IPS-20b (cell line): Measurements from ENCODE around the gene PTGS1.
"Not testable (repeated sequence)": the region's sequence is repeated elsewhere in the genome, so short reads cannot be mapped to it uniquely, and the experiment has no call there.

Experiments
- H3K27ac ChIP-seq: one replicate; pipeline ENCODE4 v1.5.1; 2013; ENCODE audit warnings: low read length
- H3K27me3 ChIP-seq: 2 replicates; pipeline ENCODE4 v1.6.1; 2013; ENCODE audit warnings: mild to moderate bottlenecking, low read length, inconsistent platforms; ENCODE audit not compliant: insufficient read depth
- H3K36me3 ChIP-seq: 2 replicates; pipeline ENCODE4 v1.6.1; 2013; ENCODE audit warnings: low read depth, mild to moderate bottlenecking, inconsistent platforms, low read length, moderate library complexity; ENCODE audit not compliant: insufficient read depth
- H3K4me1 ChIP-seq: 2 replicates; pipeline ENCODE4 v1.6.1; 2013; ENCODE audit warnings: mild to moderate bottlenecking, control low read depth, inconsistent platforms, low read length, moderate library complexity; ENCODE audit not compliant: insufficient read depth
- H3K4me3 ChIP-seq: 2 replicates; pipeline ENCODE4 v1.5.1; 2013; ENCODE audit warnings: mild to moderate bottlenecking, low read length, inconsistent platforms
- H3K9ac ChIP-seq: 2 replicates; pipeline ENCODE4 v1.6.1; 2013; ENCODE audit warnings: low read depth, mild to moderate bottlenecking, inconsistent platforms, low read length, moderate library complexity
- H3K9me3 ChIP-seq: 2 replicates; pipeline ENCODE4 v1.6.1; 2013; ENCODE audit warnings: mild to moderate bottlenecking, low read depth, low read length, inconsistent platforms; ENCODE audit not compliant: insufficient read depth

The PTGS1 gene

DNA sequence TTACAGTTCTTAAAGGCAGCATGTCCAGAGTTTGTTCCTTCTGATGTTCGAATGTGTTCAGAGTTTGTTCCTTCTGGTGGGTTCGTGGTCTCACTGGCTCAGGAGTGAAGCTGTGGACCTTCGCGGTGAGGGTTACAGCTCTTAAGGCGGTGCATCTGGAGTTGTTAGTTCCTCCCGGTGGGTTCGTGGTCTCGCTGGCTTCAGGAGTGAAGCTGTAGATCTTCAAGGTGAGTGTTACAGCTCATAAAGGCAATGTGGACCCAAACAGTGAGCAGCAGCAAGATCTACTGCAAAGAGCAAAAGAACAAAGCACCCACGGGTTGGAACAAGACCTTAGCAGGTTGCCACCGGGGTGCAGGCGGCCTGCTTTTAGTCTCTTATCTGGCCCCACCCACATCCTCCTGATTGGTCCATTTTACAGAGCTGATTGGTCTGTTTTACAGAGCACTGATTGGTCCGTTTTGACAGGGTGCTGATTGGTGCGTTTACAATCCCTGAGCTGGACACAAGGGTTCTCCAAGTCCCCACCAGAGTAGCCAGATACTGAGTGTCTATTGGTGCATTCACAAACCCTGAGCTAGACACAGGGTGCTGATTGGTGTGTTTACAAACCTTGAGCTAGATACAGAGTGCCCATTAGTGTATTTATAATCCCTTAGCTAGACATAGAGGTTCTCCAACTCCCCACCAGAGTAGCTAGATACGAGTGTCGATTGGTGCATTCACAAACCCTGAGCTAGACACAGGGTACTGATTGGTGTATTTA lies 34.7 kb downstream of the PTGS1 start:
- not testable (repeated sequence) for H3K27ac ChIP-seq, H3K4me1 ChIP-seq, H3K4me3 ChIP-seq, H3K9ac ChIP-seq, H3K36me3 ChIP-seq, H3K27me3 ChIP-seq
- H3K9me3 ChIP-seq: peaks cover 23% of the 10 kb centered on the region; the same call in 1 of the 2 replicates

DNA sequence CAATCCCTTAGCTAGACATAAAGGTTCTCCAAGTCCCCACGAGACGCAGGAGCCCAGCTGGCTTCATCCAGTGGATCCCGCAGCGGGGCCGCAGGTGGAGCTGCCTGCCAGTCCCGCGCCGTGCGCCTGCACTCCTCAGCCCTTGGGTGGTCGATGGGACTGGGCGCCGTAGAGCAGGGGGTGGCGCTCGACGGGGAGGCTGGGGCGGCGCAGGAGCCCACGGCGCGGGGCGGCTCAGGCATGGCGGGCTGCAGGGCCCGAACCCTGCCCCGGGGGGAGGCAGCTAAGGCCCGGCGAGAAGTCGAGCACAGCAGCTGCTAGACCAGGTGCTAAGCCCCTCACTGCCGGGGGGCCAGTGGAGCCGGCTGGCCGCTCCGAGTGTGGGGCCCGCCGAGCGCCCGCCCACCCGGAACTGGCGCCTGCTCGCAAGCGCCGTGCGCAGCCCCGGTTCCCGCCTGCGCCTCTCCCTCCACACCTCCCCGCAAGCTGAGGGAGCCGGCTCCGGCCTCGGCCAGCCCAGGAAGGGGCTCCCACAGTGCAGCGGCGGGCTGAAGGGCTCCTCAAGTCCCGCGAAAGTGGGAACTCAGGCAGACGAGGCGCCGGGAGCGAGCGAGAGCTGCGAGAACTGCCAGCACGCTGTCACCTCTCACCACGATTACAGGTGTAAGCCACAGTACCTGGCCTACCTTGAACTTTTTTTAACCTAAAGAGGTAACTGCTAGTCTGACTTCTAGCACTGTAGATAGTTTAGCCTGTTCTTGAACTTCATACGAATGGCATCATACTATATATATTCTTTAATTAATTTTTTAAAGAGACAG lies 35.5 kb downstream of the PTGS1 start:
- Histone ChIP-seq H3K4me3 (no peak overlapping the region), H3K27me3 (no peaks in the 10 kb centered on the region), H3K27ac (no peak overlapping the region), H3K4me1 (no peaks in the 10 kb centered on the region), H3K9me3 (peaks cover 23% of the 10 kb centered on the region; the same call in 1 of the 2 replicates), H3K9ac (no peak overlapping the region), H3K36me3 (no peaks in the 10 kb centered on the region)

DNA sequence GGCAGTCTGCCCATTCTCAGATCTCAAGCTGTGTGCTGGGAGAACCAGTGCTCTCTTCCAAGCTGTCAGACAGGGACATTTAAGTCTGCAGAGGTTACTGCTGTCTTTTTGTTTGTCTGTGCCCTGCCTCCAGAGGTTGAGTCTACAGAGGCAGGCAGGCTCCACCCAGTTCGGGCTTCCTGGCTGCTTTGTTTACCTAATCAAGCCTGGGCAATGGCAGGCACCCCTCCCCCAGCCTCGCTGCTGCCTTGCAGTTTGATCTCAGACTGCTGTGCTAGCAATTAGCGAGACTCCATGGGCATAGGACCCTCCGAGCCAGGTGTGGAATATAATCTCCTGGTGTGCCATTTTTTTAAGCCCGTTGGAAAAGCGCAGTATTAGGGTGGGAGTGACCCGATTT lies 43.3 kb downstream of the PTGS1 start:
- H3K27me3 ChIP-seq, H3K4me3 ChIP-seq, H3K27ac ChIP-seq, H3K9ac ChIP-seq, H3K36me3 ChIP-seq, H3K4me1 ChIP-seq: not testable (repeated sequence)
- peaks cover 40% of the 10 kb centered on the region for H3K9me3 ChIP-seq

DNA sequence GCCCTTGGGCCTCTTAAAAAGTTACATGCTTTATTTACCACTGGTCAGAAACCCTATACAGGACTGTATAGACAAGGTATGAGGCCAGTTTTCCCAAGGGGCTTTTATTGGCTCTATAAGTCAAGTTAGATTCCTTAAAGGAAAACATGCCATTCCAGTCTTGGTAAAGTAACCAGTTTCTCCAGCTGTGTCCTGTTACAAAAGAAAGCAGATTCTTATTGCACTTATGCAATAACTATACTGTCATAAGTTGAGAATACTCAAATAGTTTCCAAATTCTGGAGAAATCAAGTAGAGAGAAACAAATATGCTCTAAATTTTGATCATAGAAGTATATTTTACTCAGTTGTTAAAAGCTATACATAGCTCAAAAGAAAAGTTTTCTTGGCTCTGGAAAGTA lies 47.2 kb downstream of the PTGS1 start:
- Histone ChIP-seq H3K27me3 (no peaks in the 10 kb centered on the region), H3K36me3 (no peaks in the 10 kb centered on the region), H3K4me3 (no peak overlapping the region), H3K9me3 (peaks cover 75% of the 10 kb centered on the region), H3K27ac (no peak overlapping the region), H3K4me1 (no peaks in the 10 kb centered on the region), H3K9ac (no peak overlapping the region)

DNA sequence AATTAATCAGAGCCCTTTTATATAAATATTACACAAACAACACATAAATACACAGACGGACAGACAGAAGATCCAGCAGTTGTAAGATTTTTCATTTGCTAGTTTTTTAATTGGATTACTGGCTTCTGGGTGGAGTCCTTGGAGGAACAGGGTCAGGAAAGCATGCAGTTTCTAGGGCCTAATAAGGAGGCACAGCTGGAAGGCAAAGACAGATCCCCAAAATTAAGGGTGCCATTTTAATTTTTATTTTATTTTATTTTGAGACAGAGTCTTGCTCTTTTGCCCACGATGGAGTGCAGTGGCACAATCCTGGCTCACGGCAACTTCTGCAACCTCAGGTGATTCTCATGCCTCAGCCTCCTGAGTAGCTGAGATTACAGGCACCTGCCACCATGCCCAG lies 49.5 kb downstream of the PTGS1 start:
- peaks cover 88% of the 10 kb centered on the region for H3K9me3 ChIP-seq
- no peak overlapping the region for H3K9ac ChIP-seq
- H3K4me3 ChIP-seq: no peak overlapping the region
- no peak overlapping the region for H3K27ac ChIP-seq
- H3K4me1 ChIP-seq: no peaks in the 10 kb centered on the region
- no peaks in the 10 kb centered on the region for H3K27me3 ChIP-seq
- no peaks in the 10 kb centered on the region for H3K36me3 ChIP-seq

DNA sequence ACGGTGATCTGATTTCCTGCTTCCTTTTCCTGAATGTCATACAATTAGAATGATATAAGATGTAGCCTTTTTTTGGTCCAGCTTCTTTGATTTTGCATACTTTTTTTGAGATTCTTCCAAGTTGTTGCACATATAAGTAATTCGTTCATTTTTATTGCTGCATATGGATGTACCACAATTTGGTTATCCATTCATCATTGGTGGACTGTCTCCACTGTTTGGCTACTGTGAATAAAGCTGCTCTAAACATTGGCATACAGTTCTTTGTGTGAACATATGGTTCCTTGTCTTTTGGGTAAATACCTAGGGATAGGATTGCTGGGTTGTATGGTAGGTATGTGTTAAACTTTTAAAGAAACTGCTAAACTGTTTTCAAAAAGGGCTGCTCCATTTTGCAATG lies 54.3 kb downstream of the PTGS1 start:
- no peaks in the 10 kb centered on the region for H3K36me3 ChIP-seq
- no peak overlapping the region for H3K27ac ChIP-seq
- no peak overlapping the region for H3K9ac ChIP-seq
- H3K9me3 ChIP-seq: peaks cover 76% of the 10 kb centered on the region
- no peaks in the 10 kb centered on the region for H3K27me3 ChIP-seq
- no peaks in the 10 kb centered on the region for H3K4me1 ChIP-seq
- no peak overlapping the region for H3K4me3 ChIP-seq

DNA sequence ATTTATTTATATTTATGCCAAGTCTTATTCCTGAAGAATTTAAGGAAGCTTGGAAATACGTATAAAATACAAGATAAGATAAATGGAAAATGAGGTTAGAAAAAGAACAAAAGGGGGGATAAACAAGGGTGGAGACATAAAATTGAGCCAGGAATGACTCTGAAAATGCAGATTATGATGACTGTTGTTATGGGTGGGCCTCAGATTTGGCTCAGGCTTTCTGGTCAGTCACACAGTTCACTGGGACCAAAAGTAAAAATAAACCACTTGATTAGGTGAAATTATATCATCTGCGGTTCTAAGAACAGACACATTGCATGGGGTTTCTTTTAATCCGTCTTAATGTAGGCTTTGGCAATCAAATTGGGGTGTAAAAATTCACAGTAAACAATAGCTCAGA lies 55.9 kb downstream of the PTGS1 start:
- no peak overlapping the region for H3K27ac ChIP-seq
- no peak overlapping the region for H3K9ac ChIP-seq
- peaks cover 73% of the 10 kb centered on the region for H3K9me3 ChIP-seq
- no peaks in the 10 kb centered on the region for H3K4me1 ChIP-seq
- H3K36me3 ChIP-seq: no peaks in the 10 kb centered on the region
- H3K27me3 ChIP-seq: no peaks in the 10 kb centered on the region
- H3K4me3 ChIP-seq: no peak overlapping the region

DNA sequence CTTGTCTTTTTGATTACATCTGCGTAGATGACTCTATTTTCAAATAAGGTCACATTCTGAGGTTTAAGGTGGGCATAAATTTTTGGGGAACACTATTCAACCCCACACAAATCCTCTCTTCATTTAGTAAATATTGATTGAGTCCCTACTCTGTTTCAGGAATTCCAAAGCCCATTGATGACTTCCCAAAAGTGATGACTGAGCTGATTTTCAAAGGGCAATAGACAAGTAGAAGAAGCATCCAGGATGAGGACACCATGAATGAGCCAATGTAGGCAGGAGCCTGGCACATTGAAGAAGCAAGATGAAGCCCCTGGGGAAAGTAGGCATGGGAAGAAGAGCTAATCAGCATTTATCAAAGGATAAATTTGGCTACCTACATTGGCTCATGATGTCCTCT lies 71.7 kb downstream of the PTGS1 start:
- peaks cover 68% of the 10 kb centered on the region for H3K9me3 ChIP-seq
- no peak overlapping the region for H3K4me3 ChIP-seq
- H3K27me3 ChIP-seq: no peaks in the 10 kb centered on the region; the same call in 1 of the 2 replicates
- no peaks in the 10 kb centered on the region for H3K4me1 ChIP-seq
- H3K36me3 ChIP-seq: no peaks in the 10 kb centered on the region
- no peak overlapping the region for H3K27ac ChIP-seq
- no peak overlapping the region for H3K9ac ChIP-seq

DNA sequence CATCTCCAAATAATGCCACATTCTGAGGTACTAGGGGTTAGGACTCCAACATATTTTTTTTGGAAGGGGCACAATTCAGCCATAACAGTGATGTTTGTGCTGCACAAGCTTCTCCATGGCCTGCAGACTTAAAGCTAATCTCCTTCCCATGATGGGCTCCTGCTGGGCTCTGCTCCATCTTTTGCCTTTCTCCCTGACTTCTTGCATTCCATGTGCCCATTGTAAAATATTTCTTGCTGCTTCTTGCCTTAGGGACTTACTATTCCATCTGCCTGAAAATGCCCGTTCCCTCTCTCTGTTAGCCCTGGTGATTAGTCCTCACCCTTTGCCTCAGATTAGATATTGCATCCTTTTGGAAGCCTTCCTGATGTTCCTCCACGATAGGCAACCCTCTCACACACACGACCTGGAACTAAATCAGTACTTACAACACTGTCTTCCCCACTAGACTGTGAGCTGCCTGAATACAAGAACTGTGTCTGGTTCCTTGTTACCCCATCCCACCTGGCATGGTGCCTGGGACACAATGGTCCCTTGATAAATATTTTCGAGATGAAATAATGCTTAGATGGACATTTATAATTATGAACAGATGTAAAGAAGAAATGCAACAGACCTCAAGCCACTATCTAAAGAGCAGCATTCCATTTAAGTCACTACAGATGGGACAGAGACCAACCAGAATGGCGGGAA lies 73.4 kb downstream of the PTGS1 start:
- Histone ChIP-seq H3K9me3 (peaks cover 61% of the 10 kb centered on the region), H3K27ac (no peak overlapping the region), H3K27me3 (no peaks in the 10 kb centered on the region; the same call in 1 of the 2 replicates), H3K36me3 (no peaks in the 10 kb centered on the region), H3K9ac (no peak overlapping the region), H3K4me3 (no peak overlapping the region), H3K4me1 (no peaks in the 10 kb centered on the region)
